Measurements from ENCODE around the gene C19orf25. TPM values are rescaled to one million over a fixed set of nuclear protein-coding genes. Genes with fewer than 3 reads are reported as not detected.
A peak's percentile ranks its signal among the peaks of the same experiment; 100 is the strongest.

Gene C19orf25
- total and polyA plus RNA-seq, 2 of the 13 experiments (the other 11 are each of a cell fraction or from before 2014, with no cell fraction given), result 14.2 to 32.4 TPM

GRCh38 chr19:1432507-1432887 lies 46.5 kb downstream of the C19orf25 start:
- no peak for FAIRE-seq
- POLR2A ChIA-PET, result no interaction called here
- intact Hi-C loops (cut with micrococcal nuclease; ENCODE audit: unreplicated experiment) (no loop called here), in situ Hi-C loops (cut with HindIII; ENCODE audit: extremely low pct_ligation_motif_present, low pct_unique_long_range_greater_than_20kb) (no loop called here)
- no peaks in the 10 kb centered on the region for H3K27me3 ChIP-seq (ENCODE audit: control insufficient read depth in 1 of 2, insufficient read depth in 2 of 2, low read length in 2 of 2)
- CTCF ChIA-PET (ENCODE audit: low intra/inter-chr PET ratio, low total read pairs), result no interaction called here
- peaks cover 4% of the 10 kb centered on the region for H3K79me2 ChIP-seq (ENCODE audit: insufficient read depth, low read length)
- TF ChIP-seq ZBTB20 (CRISPR knock-in tag; IDR thresholded peaks at IDR 0.05; ENCODE audit: borderline replicate concordance, low read depth) (no peak), FOSL2 (CRISPR knock-in tag; IDR thresholded peaks at IDR 0.05) (no peak)
- no TSS peak for BruUV-seq (replicated peaks)
- H3K36me3 ChIP-seq (replicated peaks in 1 of 2; ENCODE audit: control insufficient read depth in 1 of 2, insufficient read depth in 2 of 2, low read length in 2 of 2), result peaks cover 27 to 62% of the 10 kb centered on the region in 2 experiments
- H2AFZ ChIP-seq (ENCODE audit: low read length), result no peak overlapping the region
- H3K9me3 ChIP-seq (ENCODE audit: low read length), result no peaks in the 10 kb centered on the region
- ATAC-seq, result no peak
- WGBS (ENCODE audit: low lambda C conversion rate), result 99% methylated on average over 16 of the region's 16 CpGs
- H3K9ac ChIP-seq (ENCODE audit: insufficient read depth, low read depth, low read length), result no peak overlapping the region
- peaks cover 4% of the 10 kb centered on the region for H3K4me1 ChIP-seq (ENCODE audit: insufficient read depth, low read length)
- H3K4me2 ChIP-seq (ENCODE audit: low read depth, low read length), result no peak overlapping the region
- no peak overlapping the region for H3K4me3 ChIP-seq (replicated peaks in 1 of 3; ENCODE audit: insufficient read depth in 1 of 3, low read depth in 2 of 3, low read length in 3 of 3)
- no peak overlapping the region for H3K27ac ChIP-seq (ENCODE audit: extremely low read length, insufficient read depth, low read length)
- no peaks in the 10 kb centered on the region for H4K20me1 ChIP-seq (ENCODE audit: insufficient read depth, low read length)
- DNase-seq (ENCODE audit: low spot score), result no peak

DNA sequence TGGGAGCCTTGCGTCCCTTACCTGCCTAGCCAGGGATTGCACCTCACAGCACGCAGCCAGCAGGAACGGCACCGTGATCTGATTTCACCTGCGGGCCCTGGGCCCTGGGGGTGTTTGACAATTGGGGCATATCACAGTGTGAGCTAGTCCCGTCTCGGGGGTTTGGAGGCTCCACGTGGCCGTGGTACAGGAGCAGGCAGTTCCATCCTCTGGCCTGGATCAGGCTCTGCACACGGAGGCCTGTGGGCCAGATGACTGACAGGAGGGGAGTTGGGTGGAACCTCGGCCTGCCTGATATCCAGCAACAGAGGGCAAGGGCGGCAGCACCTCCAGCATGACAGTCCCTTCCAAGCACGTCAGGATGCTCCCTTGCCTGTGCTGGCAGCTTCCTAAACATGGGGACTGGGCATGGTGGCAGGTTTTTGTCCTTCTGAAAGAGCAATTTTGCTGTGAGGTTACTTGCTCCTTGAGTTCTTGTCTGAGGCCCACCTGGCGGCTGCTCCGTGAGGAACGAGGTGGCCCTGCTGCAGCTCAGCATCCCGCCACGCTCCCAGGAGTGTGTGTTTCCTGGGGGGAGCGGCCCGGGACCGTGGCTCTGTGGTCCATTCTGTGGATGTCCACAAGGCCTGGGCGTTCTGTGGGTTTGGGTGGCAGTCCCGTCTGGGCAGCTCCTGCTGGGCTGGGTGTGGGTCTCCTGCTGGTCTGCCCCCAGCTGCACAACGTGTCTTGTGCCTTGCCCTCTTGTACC lies 47.1 kb downstream of the C19orf25 start:
- intact Hi-C loops (cut with micrococcal nuclease; ENCODE audit: unreplicated experiment), result no loop called here
- ChIA-PET POLR2A (no interaction called here), CTCF (ENCODE audit: low intra/inter-chr PET ratio, low total read pairs) (no interaction called here)
- TF ChIP-seq ZNF589 (CRISPR knock-in tag; conservative IDR thresholded peaks at IDR 0.05) (no peak), NR2F1 (CRISPR knock-in tag; IDR thresholded peaks at IDR 0.05) (no peak), PHF21A (CRISPR knock-in tag; IDR thresholded peaks at IDR 0.05) (no peak), NFYB (CRISPR knock-in tag; IDR thresholded peaks at IDR 0.05) (no peak), AGO2 (optimal IDR thresholded peaks at IDR 0.05; ENCODE audit: low read depth, low read length) (peak; percentile 61), POLR2G (IDR thresholded peaks at IDR 0.05; ENCODE audit: low read depth, low read length) (0 out of 2 replicates have a peak, but pooled peaks have one; percentile 24)
- Histone ChIP-seq H3K4me1 (ENCODE audit: insufficient read depth, low read length) (no peaks in the 10 kb centered on the region), H2AFZ (ENCODE audit: low read length) (no peak overlapping the region), H4K20me1 (ENCODE audit: insufficient read depth, low read length) (peaks cover 4% of the 10 kb centered on the region), H3K36me3 (replicated peaks in 1 of 2; ENCODE audit: control insufficient read depth in 1 of 2, insufficient read depth in 2 of 2, low read length in 2 of 2) (peaks cover 27 to 66% of the 10 kb centered on the region in 2 experiments), H3K4me2 (ENCODE audit: low read depth, low read length) (no peak overlapping the region), H3K27me3 (ENCODE audit: control insufficient read depth in 1 of 2, insufficient read depth in 2 of 2, low read length in 2 of 2) (no peaks in the 10 kb centered on the region), H3K4me3 (replicated peaks in 1 of 3; ENCODE audit: insufficient read depth in 1 of 3, low read depth in 2 of 3, low read length in 3 of 3) (no peak overlapping the region), H3K79me2 (ENCODE audit: insufficient read depth, low read length) (peaks cover 4% of the 10 kb centered on the region), H3K9me3 (ENCODE audit: low read length) (no peaks in the 10 kb centered on the region), H3K27ac (ENCODE audit: extremely low read length, insufficient read depth, low read length) (no peak overlapping the region), H3K9ac (ENCODE audit: insufficient read depth, low read depth, low read length) (no peak overlapping the region)
- ATAC-seq (no peak), DNase-seq (ENCODE audit: low spot score) (no peak), FAIRE-seq (no peak)
- BruUV-seq (replicated peaks), result no TSS peak
- 93% methylated on average over 8 of the region's 24 CpGs for WGBS (ENCODE audit: low lambda C conversion rate)
- in situ Hi-C loops (cut with HindIII; ENCODE audit: extremely low pct_ligation_motif_present, low pct_unique_long_range_greater_than_20kb), result no loop called here
